ENCODE measurements around the gene CYGB. TPM values are rescaled to one million over a fixed set of nuclear protein-coding genes. Genes with fewer than 3 reads are reported as not detected.
A peak's percentile ranks its signal among the peaks of the same experiment; 100 is the strongest.

The CYGB gene
- total and polyA plus RNA-seq, 2 of the 13 experiments (the other 11 are each of a cell fraction or from before 2014, with no cell fraction given) = 18.9 to 27.1 TPM

DNA sequence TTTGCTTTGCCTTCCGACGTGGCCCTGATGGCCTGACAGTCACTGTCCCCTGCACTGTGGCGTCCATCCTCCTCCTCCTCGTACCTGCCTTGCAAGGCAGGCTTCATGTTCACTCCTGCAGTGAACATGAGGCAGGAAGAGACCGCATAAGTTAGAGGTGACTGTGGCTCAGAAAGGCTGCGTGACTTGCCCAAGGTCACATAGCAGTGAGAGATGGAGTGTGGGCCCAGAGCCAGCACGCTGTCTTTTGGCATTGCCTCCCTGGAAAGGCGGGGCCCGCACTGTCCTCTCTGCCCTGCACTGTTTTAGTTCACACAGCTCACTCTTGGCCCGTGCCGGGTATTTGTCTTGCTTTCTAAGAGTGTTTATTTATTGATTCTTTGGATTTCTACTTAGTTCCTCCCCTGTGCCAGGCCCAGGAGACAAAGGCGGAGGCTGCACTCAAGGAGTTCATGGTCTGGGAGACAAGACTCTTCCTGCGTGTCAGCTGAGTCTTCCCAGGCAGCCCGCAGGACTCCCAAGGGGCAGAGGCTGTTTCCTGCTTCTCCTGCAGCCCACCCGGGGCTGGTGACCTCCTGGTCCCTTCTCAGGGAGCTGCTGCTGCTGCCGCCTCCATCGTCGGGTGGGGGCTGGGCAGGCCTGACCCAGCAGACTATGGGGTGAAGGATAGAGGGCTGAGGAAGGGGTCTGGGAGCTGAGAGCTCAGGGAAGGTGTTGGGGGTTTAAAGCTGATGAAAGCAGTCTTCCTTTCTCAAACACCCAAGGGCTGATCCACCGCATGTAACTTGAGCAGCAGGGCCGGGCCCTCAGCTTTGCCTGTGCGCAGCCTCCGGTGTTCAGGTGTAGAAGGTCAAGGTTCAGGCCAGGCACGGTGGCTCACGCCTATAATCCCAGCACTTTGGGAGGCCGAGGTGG, 12.7 kb downstream of the CYGB start (continued):
- TF ChIP-seq, protein P1, sequence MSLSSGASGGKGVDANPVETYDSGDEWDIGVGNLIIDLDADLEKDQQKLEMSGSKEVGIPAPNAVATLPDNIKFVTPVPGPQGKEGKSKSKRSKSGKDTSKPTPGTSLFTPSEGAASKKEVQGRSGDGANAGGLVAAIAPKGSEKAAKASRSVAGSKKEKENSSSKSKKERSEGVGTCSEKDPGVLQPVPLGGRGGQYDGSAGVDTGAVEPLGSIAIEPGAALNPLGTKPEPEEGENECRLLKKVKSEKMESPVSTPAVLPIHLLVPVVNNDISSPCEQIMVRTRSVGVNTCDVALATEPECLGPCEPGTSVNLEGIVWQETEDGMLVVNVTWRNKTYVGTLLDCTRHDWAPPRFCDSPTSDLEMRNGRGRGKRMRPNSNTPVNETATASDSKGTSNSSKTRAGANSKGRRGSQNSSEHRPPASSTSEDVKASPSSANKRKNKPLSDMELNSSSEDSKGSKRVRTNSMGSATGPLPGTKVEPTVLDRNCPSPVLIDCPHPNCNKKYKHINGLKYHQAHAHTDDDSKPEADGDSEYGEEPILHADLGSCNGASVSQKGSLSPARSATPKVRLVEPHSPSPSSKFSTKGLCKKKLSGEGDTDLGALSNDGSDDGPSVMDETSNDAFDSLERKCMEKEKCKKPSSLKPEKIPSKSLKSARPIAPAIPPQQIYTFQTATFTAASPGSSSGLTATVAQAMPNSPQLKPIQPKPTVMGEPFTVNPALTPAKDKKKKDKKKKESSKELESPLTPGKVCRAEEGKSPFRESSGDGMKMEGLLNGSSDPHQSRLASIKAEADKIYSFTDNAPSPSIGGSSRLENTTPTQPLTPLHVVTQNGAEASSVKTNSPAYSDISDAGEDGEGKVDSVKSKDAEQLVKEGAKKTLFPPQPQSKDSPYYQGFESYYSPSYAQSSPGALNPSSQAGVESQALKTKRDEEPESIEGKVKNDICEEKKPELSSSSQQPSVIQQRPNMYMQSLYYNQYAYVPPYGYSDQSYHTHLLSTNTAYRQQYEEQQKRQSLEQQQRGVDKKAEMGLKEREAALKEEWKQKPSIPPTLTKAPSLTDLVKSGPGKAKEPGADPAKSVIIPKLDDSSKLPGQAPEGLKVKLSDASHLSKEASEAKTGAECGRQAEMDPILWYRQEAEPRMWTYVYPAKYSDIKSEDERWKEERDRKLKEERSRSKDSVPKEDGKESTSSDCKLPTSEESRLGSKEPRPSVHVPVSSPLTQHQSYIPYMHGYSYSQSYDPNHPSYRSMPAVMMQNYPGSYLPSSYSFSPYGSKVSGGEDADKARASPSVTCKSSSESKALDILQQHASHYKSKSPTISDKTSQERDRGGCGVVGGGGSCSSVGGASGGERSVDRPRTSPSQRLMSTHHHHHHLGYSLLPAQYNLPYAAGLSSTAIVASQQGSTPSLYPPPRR (CRISPR knock-in tag; IDR thresholded peaks at IDR 0.05; ENCODE audit: borderline replicate concordance) = peak; percentile 77
- TF ChIP-seq, protein P2, sequence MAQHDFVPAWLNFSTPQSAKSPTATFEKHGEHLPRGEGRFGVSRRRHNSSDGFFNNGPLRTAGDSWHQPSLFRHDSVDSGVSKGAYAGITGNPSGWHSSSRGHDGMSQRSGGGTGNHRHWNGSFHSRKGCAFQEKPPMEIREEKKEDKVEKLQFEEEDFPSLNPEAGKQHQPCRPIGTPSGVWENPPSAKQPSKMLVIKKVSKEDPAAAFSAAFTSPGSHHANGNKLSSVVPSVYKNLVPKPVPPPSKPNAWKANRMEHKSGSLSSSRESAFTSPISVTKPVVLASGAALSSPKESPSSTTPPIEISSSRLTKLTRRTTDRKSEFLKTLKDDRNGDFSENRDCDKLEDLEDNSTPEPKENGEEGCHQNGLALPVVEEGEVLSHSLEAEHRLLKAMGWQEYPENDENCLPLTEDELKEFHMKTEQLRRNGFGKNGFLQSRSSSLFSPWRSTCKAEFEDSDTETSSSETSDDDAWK (CRISPR knock-in tag; IDR thresholded peaks at IDR 0.05) = no peak
- TF ChIP-seq, protein P3, sequence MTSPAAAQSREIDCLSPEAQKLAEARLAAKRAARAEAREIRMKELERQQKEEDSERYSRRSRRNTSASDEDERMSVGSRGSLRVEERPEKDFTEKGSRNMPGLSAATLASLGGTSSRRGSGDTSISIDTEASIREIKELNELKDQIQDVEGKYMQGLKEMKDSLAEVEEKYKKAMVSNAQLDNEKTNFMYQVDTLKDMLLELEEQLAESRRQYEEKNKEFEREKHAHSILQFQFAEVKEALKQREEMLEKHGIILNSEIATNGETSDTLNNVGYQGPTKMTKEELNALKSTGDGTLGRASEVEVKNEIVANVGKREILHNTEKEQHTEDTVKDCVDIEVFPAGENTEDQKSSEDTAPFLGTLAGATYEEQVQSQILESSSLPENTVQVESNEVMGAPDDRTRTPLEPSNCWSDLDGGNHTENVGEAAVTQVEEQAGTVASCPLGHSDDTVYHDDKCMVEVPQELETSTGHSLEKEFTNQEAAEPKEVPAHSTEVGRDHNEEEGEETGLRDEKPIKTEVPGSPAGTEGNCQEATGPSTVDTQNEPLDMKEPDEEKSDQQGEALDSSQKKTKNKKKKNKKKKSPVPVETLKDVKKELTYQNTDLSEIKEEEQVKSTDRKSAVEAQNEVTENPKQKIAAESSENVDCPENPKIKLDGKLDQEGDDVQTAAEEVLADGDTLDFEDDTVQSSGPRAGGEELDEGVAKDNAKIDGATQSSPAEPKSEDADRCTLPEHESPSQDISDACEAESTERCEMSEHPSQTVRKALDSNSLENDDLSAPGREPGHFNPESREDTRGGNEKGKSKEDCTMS (CRISPR knock-in tag; conservative IDR thresholded peaks at IDR 0.05) = no peak
- no peak for TF ChIP-seq ARNT (IDR thresholded peaks at IDR 0.05)
- TF ChIP-seq MEIS2 (CRISPR knock-in tag; IDR thresholded peaks at IDR 0.05) = peak; percentile 70; the same call in 1 of the 2 replicates
- peak; percentile 52; the same call in 1 of the 2 replicates for TF ChIP-seq RFXAP (CRISPR knock-in tag; IDR thresholded peaks at IDR 0.05; ENCODE audit: borderline replicate concordance)
- TF ChIP-seq ZNF124 (CRISPR knock-in tag; IDR thresholded peaks at IDR 0.05) = peak; percentile 67; the same call in 1 of the 2 replicates
- TF ChIP-seq ZNF329 (CRISPR knock-in tag; IDR thresholded peaks at IDR 0.05; ENCODE audit: low read depth) = peak; percentile 31; the same call in 1 of the 2 replicates
- TF ChIP-seq, protein P4, sequence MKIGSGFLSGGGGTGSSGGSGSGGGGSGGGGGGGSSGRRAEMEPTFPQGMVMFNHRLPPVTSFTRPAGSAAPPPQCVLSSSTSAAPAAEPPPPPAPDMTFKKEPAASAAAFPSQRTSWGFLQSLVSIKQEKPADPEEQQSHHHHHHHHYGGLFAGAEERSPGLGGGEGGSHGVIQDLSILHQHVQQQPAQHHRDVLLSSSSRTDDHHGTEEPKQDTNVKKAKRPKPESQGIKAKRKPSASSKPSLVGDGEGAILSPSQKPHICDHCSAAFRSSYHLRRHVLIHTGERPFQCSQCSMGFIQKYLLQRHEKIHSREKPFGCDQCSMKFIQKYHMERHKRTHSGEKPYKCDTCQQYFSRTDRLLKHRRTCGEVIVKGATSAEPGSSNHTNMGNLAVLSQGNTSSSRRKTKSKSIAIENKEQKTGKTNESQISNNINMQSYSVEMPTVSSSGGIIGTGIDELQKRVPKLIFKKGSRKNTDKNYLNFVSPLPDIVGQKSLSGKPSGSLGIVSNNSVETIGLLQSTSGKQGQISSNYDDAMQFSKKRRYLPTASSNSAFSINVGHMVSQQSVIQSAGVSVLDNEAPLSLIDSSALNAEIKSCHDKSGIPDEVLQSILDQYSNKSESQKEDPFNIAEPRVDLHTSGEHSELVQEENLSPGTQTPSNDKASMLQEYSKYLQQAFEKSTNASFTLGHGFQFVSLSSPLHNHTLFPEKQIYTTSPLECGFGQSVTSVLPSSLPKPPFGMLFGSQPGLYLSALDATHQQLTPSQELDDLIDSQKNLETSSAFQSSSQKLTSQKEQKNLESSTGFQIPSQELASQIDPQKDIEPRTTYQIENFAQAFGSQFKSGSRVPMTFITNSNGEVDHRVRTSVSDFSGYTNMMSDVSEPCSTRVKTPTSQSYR (CRISPR knock-in tag; IDR thresholded peaks at IDR 0.05; ENCODE audit: borderline replicate concordance) = peak; percentile 33; the same call in 1 of the 2 replicates
- TF ChIP-seq GZF1 (CRISPR knock-in tag; IDR thresholded peaks at IDR 0.05) = 0 out of 2 replicates have a peak, but pooled peaks have one; percentile 88
- TF ChIP-seq ZMYM4 (CRISPR knock-in tag; IDR thresholded peaks at IDR 0.05) = peak; percentile 33; the same call in 1 of the 2 replicates
